HG03521 (cell line): ENCODE measurements around the gene C16orf74.

Source experiments
- ATAC-seq: cut with Tn5 transposase; IDR thresholded peaks from one replicate; pipeline ENCODE4 v1.9.1; 2021; ENCODE audit warnings: mild to moderate bottlenecking, moderate library complexity; ENCODE audit not compliant: unreplicated experiment

The C16orf74 gene

GRCh38 chr16:85777583-85778310, 26.9 kb upstream of the C16orf74 start:
- no peak for ATAC-seq

GRCh38 chr16:85774811-85775210, 23.9 kb upstream of the C16orf74 start:
- no peak for ATAC-seq

- ATAC-seq: no peak
Observed at GRCh38 chr16:85774136-85774535, 23.2 kb upstream of the C16orf74 start.

GRCh38 chr16:85773044-85773443, 22.1 kb upstream of the C16orf74 start:
- no peak for ATAC-seq

GRCh38 chr16:85770741-85771140, 19.8 kb upstream of the C16orf74 start:
- ATAC-seq: no peak

- no peak for ATAC-seq
Observed at GRCh38 chr16:85768199-85768598, 17.3 kb upstream of the C16orf74 start.

- no peak for ATAC-seq
Observed at GRCh38 chr16:85767531-85767930, 16.6 kb upstream of the C16orf74 start.

- ATAC-seq: no peak
Observed at GRCh38 chr16:85765767-85766166, 14.9 kb upstream of the C16orf74 start.

GRCh38 chr16:85765211-85765610, 14.3 kb upstream of the C16orf74 start:
- ATAC-seq: no peak

- no peak for ATAC-seq
Observed at GRCh38 chr16:85763616-85764015, 12.7 kb upstream of the C16orf74 start.

- no peak for ATAC-seq
Observed at GRCh38 chr16:85762970-85763369, 12.1 kb upstream of the C16orf74 start.

- ATAC-seq: no peak
Observed at GRCh38 chr16:85761861-85762260, 11.0 kb upstream of the C16orf74 start.

GRCh38 chr16:85759631-85760419, 8.9 kb upstream of the C16orf74 start:
- ATAC-seq: no peak

GRCh38 chr16:85759136-85759535, 8.2 kb upstream of the C16orf74 start:
- ATAC-seq: no peak

- ATAC-seq: no peak
Observed at GRCh38 chr16:85757341-85757822, 6.5 kb upstream of the C16orf74 start.

GRCh38 chr16:85755929-85756768, 5.3 kb upstream of the C16orf74 start:
- ATAC-seq: peak; percentile 38

- ATAC-seq: no peak
Observed at GRCh38 chr16:85754413-85754812, 3.5 kb upstream of the C16orf74 start.

- no peak for ATAC-seq
Observed at GRCh38 chr16:85753976-85754375, 3.1 kb upstream of the C16orf74 start.

GRCh38 chr16:85753559-85753958, 2.7 kb upstream of the C16orf74 start:
- ATAC-seq: no peak

GRCh38 chr16:85752511-85753420, 1.9 kb upstream of the C16orf74 start:
- ATAC-seq: no peak
